Left ventricle myocardium inferior (tissue), 1 donor: ENCODE data around the gene SEMA6C. TPM values are rescaled to one million over a fixed set of nuclear protein-coding genes. Genes with fewer than 3 reads are reported as not detected.
"Not testable (repeated sequence)": the region's sequence is repeated elsewhere in the genome, so short reads cannot be mapped to it uniquely, and the experiment has no call there.

Source experiments
- DNase-seq: peaks from one replicate; pipeline ENCODE4 v3.0.0-alpha.2; 2020
- H3K27ac ChIP-seq: fragments of 200-600 bp; replicated peaks from 2 replicates; pipeline ENCODE4 v1.8.0; 2021
- H3K27me3 ChIP-seq: fragments of 200-600 bp; 2 replicates; pipeline ENCODE4 v1.8.0; 2021; ENCODE audit warnings: low read depth
- H3K36me3 ChIP-seq: fragments of 200-600 bp; 2 replicates; pipeline ENCODE4 v1.8.0; 2021
- H3K4me1 ChIP-seq: fragments of 200-600 bp; 2 replicates; pipeline ENCODE4 v1.8.0; 2021
- H3K4me3 ChIP-seq: fragments of 200-600 bp; 2 replicates; pipeline ENCODE4 v1.8.0; 2021; ENCODE audit warnings: mild to moderate bottlenecking, moderate library complexity
- H3K9me3 ChIP-seq: fragments of 200-600 bp; replicated peaks from 2 replicates; pipeline ENCODE4 v1.8.0; 2021
- intact Hi-C: fragments of 100-400 bp; cut with micrococcal nuclease; formaldehyde crosslinking; loops from one replicate; pipeline ENCODE4 v1.11.0; 2022
- total RNA-seq: library from RNA; stranded (reverse); fragmentation: NEBNext Ultra II Directional; extraction: Animal tissue kit (Norgen Biotek cat#: 25700); gene quantifications from one replicate; pipeline ENCODE4 v1.2.1, GENCODE V29; 2021
- TF ChIP-seq, protein P1 (sequence below): fragments of 200-600 bp; IDR thresholded peaks from 2 replicates; pipeline ENCODE4 v1.8.0; 2021; ENCODE audit warnings: antibody characterized with exemption, mild to moderate bottlenecking, borderline replicate concordance
- donor health status: DM: no; HTN: yes; CAD: no; lungs with severe emphysema.

Gene SEMA6C
- total RNA-seq, 1 donor from 2014 or later, result 77.7 TPM

DNA sequence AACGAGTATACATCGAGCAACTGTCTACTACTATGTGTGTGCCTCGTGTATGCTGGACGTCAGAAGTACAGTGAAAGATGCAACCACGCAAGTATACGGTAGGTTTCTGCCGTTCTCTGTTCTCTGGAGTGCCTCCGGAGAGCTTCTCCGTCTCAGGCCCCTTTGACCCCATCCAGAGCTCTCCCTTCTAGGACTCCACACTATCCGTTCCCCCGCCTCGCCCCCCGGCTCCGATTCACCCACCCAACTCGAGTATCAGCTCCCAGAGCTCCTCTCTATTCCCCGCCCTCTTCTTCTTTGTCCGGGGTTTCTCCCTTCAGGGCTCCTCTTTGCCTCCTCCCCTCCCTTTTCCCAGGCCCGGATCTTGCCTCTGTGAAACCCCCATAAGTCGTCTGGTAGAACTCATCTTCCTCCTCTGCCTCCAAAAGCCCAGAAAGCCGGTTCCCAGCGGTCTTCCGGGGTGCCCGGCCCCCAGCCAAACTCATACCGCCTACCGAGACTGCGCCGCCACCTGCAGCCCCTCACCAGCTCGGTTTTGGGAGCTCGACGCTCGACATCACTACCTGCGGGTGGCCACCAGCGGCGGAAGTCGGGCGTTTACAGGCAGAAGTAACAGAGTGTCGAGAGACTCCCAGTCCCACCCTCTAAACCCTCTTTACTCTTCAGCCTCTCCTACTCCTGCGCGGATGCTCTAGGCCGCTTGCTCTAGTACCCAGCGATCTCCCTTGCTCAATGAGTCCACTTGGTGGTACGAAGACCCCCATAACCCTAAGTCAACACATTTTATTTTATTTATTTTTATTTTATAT, 43.4 kb upstream of the SEMA6C start, which contains the start of gene VPS72:
Gene VPS72, minus strand, starts transcription at position 561 of the 809 bp plus-strand sequence. Its CDS starts 76 bp downstream, at position 485.
- Histone ChIP-seq H3K4me3 (peak within 1 kb of the TSS; percentile 87), H3K27ac (peak within 1 kb of the TSS; percentile 86), H3K27me3 (no peaks in the 10 kb centered on the region), H3K36me3 (peaks cover 12% of the 10 kb centered on the region), H3K4me1 (peaks cover 32% of the 10 kb centered on the region), H3K9me3 (no peaks in the 10 kb centered on the region)
- intact Hi-C loops, result no loop called here
- TF ChIP-seq, protein P1, sequence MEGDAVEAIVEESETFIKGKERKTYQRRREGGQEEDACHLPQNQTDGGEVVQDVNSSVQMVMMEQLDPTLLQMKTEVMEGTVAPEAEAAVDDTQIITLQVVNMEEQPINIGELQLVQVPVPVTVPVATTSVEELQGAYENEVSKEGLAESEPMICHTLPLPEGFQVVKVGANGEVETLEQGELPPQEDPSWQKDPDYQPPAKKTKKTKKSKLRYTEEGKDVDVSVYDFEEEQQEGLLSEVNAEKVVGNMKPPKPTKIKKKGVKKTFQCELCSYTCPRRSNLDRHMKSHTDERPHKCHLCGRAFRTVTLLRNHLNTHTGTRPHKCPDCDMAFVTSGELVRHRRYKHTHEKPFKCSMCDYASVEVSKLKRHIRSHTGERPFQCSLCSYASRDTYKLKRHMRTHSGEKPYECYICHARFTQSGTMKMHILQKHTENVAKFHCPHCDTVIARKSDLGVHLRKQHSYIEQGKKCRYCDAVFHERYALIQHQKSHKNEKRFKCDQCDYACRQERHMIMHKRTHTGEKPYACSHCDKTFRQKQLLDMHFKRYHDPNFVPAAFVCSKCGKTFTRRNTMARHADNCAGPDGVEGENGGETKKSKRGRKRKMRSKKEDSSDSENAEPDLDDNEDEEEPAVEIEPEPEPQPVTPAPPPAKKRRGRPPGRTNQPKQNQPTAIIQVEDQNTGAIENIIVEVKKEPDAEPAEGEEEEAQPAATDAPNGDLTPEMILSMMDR, result peak; percentile 28
- peak; percentile 83 for DNase-seq

DNA sequence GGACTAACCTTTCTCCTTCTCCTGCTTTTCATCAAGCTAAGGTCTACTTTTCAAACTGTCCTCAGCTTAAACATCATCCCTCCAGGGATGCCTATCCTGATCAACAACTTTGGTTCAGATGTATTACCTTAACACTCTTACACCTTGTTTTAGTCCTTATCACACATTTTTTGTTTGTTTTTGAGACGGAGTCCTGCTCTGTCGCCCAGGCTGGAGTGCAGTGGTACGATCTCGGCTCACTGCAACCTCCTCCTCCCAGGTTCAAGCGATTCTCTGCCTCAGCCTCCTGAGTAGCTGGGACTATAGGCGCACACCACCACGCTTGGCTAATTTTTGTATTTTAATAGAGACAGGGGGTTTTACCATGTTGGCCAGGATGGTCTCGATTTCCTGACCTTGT, 42.2 kb upstream of the SEMA6C start:
- peak overlapping the region; percentile 87 for H3K4me3 ChIP-seq
- intact Hi-C loops, H3K27me3 ChIP-seq, H3K27ac ChIP-seq, H3K9me3 ChIP-seq, DNase-seq: not testable (repeated sequence)
- H3K36me3 ChIP-seq, result peaks cover 24% of the 10 kb centered on the region
- H3K4me1 ChIP-seq, result peaks cover 32% of the 10 kb centered on the region

DNA sequence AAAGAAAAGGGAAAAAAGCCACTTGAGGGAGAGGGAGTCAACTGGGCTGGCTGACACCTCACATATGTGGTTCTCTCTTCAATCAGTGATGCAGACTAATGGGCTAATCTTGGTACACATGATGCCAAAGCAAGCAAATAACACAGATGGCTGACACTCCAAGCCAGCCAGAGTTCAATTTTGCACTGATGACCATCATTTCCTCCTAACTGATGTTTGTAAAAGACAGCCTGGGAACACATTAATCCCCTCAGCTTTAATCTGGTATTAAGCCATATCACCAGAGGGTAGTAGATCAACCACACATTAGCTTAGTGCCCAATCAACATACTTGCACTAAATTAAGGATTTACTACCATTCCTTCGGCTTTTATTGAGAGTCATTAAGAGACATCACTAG, 40.8 kb upstream of the SEMA6C start:
- TF ChIP-seq, protein P1, result no peak
- Histone ChIP-seq H3K27me3 (no peaks in the 10 kb centered on the region), H3K4me3 (no peak overlapping the region), H3K9me3 (no peaks in the 10 kb centered on the region), H3K27ac (no peak overlapping the region), H3K4me1 (peaks cover 32% of the 10 kb centered on the region), H3K36me3 (peaks cover 37% of the 10 kb centered on the region)
- intact Hi-C loops, result no loop called here
- DNase-seq, result no peak

DNA sequence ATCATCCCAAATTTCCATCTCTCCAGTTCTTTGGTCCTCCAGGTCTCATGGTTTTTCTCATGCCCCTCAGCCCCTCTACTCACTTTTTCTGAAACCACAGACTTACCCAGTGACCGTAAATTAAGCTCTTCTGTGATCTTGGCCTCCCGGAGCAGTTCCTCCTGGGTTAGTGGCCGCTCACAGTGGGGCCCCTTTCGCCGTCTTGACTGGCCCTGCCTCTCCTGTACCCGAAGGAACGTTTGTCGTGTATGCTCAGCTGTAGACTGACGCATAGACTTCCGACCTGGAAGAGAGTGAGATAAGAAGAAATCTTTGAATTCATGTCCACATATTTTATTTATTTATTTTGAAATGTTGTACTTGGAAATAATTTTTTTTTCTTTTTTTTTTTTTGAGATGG, 37.8 kb upstream of the SEMA6C start:
- H3K27ac ChIP-seq, result no peak overlapping the region
- intact Hi-C loops, result no loop called here
- no peaks in the 10 kb centered on the region for H3K9me3 ChIP-seq
- DNase-seq, result no peak
- H3K36me3 ChIP-seq, result peaks cover 67% of the 10 kb centered on the region
- peaks cover 18% of the 10 kb centered on the region for H3K4me1 ChIP-seq
- no peaks in the 10 kb centered on the region for H3K27me3 ChIP-seq
- TF ChIP-seq, protein P1, result no peak
- no peak overlapping the region for H3K4me3 ChIP-seq

DNA sequence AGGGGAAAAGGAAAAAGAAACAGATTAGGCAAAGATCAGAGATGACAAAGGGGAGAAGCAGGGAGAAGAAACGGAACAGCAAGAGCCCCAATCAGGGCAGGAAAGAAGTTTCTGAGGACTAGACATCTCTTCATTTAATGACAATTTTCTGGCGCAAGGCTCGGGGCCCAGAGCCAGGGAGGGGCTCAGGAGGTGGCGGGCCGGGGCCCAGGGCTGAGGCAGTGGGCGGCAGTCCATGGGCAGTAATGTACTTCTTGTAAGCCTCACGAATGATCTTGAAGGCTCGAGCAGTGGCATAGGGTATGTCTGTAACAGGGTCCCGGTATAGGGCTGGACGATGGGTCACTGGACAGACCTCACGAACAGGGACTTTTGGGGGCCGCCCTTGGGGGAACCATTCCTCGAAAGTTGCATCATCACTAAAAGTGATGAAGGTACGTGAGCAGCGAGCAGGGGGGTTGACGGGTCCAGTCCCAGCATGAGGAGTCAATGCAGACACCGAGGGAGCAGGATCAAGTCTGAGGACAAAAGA, 30.1 kb upstream of the SEMA6C start:
- no peak overlapping the region for H3K4me3 ChIP-seq
- intact Hi-C loops, result no loop called here
- peaks cover 15% of the 10 kb centered on the region for H3K4me1 ChIP-seq
- TF ChIP-seq, protein P1, result no peak
- no peaks in the 10 kb centered on the region for H3K9me3 ChIP-seq
- DNase-seq, result no peak
- H3K36me3 ChIP-seq, result peaks cover 77% of the 10 kb centered on the region
- H3K27ac ChIP-seq, result no peak overlapping the region
- H3K27me3 ChIP-seq, result no peaks in the 10 kb centered on the region

DNA sequence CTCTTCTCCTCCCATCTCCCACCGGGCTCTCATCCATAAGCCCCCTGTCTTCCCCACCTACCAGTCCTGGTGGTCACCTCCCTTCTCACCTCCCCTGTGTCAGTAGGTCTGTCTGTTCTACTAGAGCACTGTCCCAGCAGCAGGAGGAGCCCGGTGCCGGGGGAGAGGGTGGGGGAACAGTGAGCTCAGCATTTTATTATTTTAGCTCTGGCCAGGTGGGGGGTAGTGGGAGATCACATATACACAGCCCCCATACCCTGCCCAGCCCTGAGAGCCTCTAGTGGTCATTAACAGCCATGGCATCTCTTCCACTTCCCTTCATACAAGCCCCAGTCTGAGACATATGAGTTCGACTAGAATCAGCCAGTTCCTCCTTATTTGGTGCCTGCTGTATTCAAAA, 29.4 kb upstream of the SEMA6C start, which contains the start of gene TMOD4:
Gene TMOD4, minus strand, starts transcription at position 119 of the 400 bp plus-strand sequence. CDS start 1,106 bp downstream, outside the sequence.
- intact Hi-C loops, result no loop called here
- no peaks in the 10 kb centered on the region for H3K27me3 ChIP-seq
- no peak within 1 kb of the TSS for H3K27ac ChIP-seq
- H3K4me1 ChIP-seq, result peaks cover 15% of the 10 kb centered on the region
- H3K4me3 ChIP-seq, result no peak within 1 kb of the TSS
- DNase-seq, result no peak
- peaks cover 74% of the 10 kb centered on the region for H3K36me3 ChIP-seq
- H3K9me3 ChIP-seq, result no peaks in the 10 kb centered on the region
- TF ChIP-seq, protein P1, result peak; percentile 55
